GM23248 (cell line): ENCODE data around the gene NTSR2.

ENCODE experiments used
- EZH2 ChIP-seq: fragments of 200-600 bp; sonication (generic); IDR thresholded peaks from 2 replicates; pipeline ENCODE4 v1.6.1; 2018; ENCODE audit warnings: antibody characterized with exemption, mild to moderate bottlenecking; ENCODE audit not compliant: insufficient read depth, poor library complexity, severe bottlenecking
- EZH2phosphoT487 ChIP-seq: fragments of 200-600 bp; sonication (generic); IDR thresholded peaks from 2 replicates; pipeline ENCODE4 v1.6.1; 2018; ENCODE audit warnings: antibody characterized with exemption, moderate library complexity, mild to moderate bottlenecking, low read depth; ENCODE audit not compliant: insufficient read depth

- TF ChIP-seq EZH2 (no peak), EZH2phosphoT487 (no peak)
These were observed 47.4 kb downstream of the NTSR2 start for GRCh38 chr2:11622611-11623010.
